GM21723 (cell line): Measurements from ENCODE around the gene TCAP.

Experiments
- ATAC-seq: cut with Tn5 transposase; IDR thresholded peaks from one replicate; pipeline ENCODE4 v1.9.1; 2021; ENCODE audit warnings: mild to moderate bottlenecking, moderate library complexity; ENCODE audit not compliant: unreplicated experiment

TCAP gene

DNA sequence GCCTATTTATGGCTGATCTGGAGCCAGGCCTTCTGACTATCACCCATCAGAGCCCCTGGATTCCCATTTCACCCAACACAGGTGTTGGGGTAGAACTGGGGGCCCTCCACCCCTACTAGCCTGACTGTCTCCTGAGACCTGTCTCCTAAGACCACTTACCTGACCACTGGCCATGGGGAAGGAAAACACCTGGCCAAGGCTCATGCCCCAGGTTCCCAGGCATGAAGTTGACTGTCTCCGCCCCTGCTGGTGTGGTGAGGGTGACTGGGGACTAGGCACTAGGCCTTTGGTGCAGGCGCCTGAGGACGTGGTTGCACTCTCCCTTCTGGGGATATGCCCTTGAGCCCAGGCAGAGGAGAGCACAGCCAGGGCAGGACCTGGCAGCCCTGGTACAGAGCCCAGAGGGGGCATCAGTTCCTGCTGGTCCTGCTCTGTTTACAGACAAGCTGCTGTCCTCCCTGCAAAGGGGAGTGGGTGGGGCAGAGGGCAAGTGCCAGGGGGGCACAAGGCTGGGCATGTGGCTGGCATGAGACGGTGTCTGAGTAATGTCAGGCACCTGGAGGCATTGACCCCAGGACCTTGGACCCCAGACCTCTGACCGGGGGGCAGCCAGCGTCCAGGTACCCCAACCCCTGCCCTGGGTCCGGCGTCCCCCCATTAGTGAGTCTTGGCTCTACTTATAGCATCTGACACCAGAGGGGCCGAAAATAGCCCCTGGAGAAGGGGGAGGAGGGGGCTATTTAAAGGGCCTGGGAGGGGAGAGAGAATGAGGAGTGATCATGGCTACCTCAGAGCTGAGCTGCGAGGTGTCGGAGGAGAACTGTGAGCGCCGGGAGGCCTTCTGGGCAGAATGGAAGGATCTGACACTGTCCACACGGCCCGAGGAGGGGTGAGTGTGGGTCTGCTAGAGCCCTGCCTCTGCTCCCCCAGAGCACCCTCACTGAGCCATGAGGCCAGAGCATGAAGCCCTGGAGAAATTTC lies at the start of gene TCAP:
Gene TCAP (plus strand): TSS at position 769 of the 981 bp plus-strand sequence. CDS start 11 bp downstream, at position 780.
- ATAC-seq = no peak

DNA sequence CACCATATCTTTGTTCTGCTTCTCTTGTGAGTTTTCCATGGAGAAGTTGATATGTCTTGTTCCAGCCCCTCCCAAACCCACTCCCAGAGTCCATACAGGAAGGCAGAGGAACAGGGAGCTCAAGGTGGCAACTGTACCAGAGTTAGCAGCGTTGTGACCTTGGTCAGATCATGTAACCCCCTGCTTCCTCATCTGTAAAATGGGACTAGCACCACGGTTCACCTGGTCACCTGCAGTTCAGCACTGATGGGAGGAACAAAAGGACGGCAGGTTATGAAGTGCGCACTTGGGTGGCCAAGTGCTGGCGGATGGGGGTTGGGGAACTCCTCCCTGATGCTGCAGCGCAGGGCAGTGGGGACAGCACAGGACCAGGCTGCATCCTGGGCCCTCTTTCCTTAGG lies 49.7 kb upstream of the TCAP start:
- no peak for ATAC-seq

DNA sequence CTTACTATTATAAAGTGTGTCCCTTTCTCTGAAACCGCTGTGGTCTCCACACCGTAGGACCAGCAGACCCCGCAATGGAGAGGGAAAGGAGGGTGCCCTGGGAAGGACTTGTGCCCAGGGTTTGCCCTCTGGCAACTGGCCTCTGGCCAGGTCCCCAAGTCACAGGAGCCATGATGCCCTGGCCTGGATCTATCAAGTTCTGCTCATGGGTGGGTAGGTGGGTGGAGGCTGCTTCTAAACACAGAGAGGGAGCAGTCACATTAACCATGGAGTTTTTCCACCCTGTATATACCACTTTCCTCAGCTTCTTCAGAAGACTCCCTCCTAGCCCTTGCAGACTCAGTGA lies 48.1 kb upstream of the TCAP start:
- no peak for ATAC-seq

DNA sequence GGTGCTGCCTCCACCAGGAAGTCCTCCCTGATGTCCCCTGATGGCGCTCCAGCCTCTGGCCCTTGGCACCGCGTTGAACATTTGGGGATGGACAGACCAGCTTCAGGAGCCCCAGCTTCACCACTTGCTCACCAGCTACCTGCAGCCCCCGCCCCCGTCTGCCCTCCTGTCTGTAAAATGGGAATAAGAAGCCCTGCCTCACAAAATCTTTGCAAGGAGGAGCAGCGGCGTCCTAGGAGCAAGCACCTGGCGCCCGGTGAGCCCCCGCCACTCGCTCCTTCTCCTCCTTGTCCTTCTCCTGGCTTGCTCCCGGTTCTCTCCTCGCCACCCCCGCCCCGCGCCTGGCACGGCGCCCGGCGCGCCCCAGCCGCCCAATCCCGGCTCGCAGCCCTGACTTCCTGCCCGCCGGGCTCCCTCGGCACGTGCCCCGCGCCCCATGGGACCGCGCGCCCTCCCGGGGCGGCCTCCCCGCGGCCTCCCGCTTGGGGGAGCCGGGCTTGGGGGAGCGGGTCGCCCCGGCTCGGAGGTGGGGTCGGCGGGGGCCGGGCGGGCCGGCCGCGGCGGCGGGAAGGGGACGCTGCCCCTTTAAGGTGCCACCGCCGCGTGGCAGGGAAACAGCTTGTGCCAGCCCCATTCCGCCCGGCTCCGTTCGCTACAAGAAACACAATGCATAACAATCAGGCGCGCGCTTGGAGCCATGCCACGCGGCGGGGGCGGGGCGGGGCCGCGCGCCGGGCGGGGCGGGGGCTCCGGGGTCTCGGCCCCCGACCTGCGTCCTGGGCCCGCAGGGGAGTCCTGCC lies 47.5 kb upstream of the TCAP start:
- ATAC-seq = no peak

GRCh38 chr17:39618246-39618913 lies 46.8 kb upstream of the TCAP start:
- no peak for ATAC-seq

DNA sequence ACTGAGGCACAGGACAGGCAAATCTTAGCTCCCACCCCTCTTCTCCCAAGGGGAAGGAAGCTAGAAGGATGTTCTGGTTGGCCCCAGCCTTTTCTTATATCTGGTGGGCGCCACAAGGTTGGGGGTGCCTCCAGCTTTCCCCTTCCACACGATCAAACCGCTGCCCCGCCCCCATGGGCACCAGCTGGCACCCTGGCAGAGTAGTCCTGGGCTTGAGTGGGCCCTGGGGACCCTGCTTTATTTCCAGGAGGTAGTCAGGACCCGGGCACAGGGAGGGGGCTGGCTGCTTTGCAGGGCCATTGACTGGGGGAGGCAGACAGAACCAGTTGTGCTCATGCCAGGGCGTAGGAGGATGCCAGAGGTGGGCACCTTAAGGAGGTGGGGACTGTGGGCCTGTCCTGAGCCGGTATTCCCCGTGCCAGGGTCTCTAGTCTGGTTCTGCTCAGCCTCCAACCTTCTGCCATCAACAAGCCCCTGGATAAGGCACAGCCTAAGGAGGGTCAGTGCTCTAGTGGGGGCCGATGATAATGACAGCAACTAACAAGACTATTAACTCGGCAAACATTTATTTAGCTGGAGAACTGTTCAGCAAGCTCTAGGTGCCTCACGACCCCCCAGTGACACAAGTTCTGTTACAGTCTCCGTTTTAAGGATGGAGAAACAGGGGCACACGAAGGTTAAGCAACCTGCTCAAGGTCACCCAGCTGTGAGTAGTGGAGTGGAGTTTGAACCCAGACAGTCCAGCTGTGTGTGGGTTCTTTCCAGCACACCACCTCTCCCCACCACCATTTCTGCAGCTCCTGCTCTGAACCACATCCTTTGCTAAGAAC lies 46.0 kb upstream of the TCAP start:
- ATAC-seq = no peak

DNA sequence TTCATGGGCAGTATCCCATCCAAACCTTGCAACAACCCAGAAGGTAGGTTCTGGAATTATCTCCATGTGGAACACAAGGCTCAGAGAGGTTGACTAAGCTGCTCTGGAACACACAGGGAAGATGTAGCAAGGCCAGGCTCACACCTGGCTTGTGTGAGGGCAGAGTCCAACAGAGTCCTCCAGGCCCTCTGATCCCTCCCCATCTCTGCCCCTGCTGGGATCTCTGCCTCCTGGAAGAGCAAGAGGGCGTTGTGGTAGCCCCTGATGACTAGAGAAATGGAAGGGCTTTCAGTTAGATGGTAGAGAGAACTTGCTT lies 45.4 kb upstream of the TCAP start:
- ATAC-seq = no peak

- no peak for ATAC-seq
Measured at GRCh38 chr17:39621523-39622379, 43.4 kb upstream of the TCAP start.

DNA sequence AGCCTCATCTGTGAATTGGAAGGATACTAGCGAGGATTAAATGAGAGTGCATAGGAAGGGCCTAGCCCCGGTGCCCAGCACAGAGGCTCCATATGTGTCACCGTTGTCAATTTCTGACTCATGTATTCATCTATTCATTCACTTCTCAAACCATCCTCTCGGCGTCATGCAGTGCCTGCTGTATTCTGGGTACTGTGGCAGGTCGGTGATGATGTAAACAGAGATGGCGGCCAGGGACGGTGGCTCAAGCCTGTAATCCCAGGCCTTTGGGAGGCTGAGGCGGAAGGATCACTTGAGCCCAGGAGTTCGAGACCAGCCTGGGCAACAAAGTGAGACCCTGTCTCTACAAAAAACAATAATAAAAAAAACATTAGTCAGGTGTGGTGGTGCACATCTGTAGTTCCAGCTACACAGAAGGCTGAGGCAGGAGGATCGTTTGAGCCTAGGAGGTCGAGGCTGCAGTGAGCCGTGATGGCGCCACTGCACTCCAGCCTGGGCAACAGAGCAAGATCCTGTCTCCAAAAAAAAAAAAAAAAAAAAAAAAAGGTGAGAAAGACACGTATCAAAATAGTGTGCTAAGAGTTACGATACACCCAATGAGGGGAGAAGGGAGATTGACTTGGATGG lies 42.7 kb upstream of the TCAP start:
- no peak for ATAC-seq

DNA sequence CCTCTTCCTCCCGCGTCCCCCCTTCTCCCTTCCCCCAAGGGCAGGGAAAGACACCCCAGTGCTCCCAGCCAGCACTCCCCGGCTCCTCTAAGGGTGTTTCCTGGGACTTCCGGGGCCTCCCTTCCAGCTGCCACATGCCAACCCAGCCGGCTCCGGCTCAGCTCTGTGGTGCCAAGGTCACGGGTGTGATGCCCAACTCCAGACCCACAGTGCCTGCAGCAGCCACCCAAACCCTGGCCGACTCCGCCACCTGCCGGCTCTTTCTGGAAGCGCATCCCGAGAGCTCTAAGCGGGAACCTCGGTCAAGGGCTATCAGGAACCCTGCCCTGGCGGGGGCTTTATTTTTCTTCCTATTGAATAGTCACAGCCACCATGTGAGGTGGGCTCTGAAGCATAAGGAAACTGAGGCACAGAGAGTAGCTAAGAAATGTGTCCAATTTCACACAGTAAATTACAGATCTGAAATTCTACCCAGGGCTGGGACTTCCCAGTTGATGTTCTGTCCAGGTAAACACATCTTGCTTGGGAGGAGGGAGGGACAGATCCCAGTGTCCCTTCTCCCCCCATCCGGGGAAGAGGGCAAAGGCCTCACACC lies 41.7 kb upstream of the TCAP start:
- ATAC-seq = no peak

DNA sequence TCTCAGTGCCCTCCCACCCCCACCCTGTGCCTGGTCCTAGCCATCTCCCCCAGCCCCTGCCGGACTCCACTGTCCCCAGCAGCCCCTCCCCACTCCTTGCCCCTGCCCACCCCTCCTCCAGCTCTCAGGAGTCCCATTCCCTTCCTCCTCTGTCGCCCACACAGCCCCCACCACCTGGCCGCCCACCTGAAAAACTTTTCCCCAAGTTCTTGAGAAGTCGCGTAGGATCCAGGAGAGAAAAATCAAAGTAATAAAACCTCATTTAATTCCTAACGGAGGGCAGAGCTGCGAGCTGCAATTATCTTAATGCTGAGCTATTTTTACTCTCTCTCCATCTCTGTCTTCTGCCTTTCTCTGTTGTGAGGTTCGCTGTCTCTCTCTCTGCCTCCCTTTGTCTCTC lies 40.8 kb upstream of the TCAP start:
- no peak for ATAC-seq

- ATAC-seq = no peak
Measured at GRCh38 chr17:39625198-39625785, 39.9 kb upstream of the TCAP start.

- no peak for ATAC-seq
Measured at GRCh38 chr17:39626171-39627046, 38.7 kb upstream of the TCAP start, which contains the start of gene PPP1R1B. TSS of gene PPP1R1B (plus strand) at chr17:39626952. CDS start at chr17:39627393, 441 bp downstream.

GRCh38 chr17:39627047-39627711 lies 38.0 kb upstream of the TCAP start:
- no peak for ATAC-seq

DNA sequence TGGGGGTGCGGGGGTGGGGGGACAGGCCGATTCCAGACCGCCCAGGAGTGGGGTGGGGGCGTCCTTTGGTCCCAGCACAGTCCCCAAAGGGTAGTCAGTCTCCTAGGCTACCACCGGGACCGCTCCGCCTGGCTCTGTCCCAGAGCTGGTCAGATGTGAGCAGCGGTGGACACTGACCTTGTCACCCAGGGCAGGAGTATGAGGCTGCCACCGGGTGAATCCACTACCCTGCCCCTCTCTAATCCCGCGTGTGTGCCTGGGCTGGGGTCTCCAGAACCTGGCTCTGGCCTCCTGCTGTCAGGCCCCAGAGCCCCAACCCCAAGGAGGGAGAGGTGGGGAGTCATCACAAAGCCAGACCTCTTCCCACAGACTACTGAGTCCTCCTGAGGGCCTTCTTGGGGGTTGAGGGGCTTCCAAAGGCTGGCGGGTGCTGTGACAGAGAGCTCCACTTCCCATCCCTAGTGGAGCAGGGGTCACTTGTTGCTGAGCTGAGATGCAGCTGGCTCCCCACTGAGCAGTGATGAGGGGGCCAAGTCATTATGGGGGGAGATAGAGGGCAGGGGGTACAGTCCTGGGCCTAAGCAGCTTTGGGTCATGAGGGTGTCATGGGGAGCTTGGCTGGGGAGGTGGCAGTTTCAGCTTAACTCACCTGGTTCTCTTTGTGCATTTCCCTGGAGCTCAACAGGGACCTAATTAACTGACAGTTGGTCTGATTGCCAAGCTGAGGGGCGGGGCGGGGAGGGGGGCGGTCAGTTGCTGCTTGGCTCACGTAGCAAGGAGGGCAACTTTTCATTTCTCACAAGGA lies 37.2 kb upstream of the TCAP start:
- ATAC-seq = no peak
